Endothelial cell of umbilical vein (primary cell): Measurements from ENCODE around the gene SMIM41. TPM values are rescaled to one million over a fixed set of nuclear protein-coding genes. Genes with fewer than 3 reads are reported as not detected.

Experiments
- BruUV-seq: library from RNA; stranded (reverse); fragments of 400-500 nt; replicated peaks from 2 replicates; lab custom pipeline; 2021; lab: Mats Ljungman, UMichigan
- CTCF ChIA-PET: fragments of 300-600, 350-600 bp; sonication (Branson Sonifier 250); formaldehyde crosslinking; loops from one replicate; lab custom pipeline; 2021; ENCODE audit warnings: antibody characterized with exemption, inconsistent platforms; lab: Charles Lee
- POLR2A ChIA-PET: fragments of 300-600, 350-600 bp; sonication (Branson Sonifier 250); formaldehyde crosslinking; loops from one replicate; lab custom pipeline; 2021; ENCODE audit warnings: antibody characterized with exemption, inconsistent platforms; lab: Charles Lee
- DNase-seq: peaks from one replicate; pipeline ENCODE4 v3.0.0-alpha.2; 2011; ENCODE audit warnings: low read depth, low spot score
- FAIRE-seq: peaks from 2 replicates; lab custom pipeline; 2011; peaks lifted over from hg19 to GRCh38; lab: Jason Lieb, UNC
- H2AFZ ChIP-seq: 2 replicates; pipeline ENCODE4 v1.6.0; 2012; ENCODE audit warnings: low read depth, low read length, control low read depth, inconsistent platforms
- H3K27ac ChIP-seq: 2 replicates; pipeline ENCODE4 v1.5.1; 2011; ENCODE audit warnings: low read depth, mild to moderate bottlenecking, control low read depth, low read length, moderate library complexity; ENCODE audit not compliant: insufficient read depth
- H3K27me3 ChIP-seq, 2 experiments: 2 replicates each; pipeline versions ENCODE4 v1.6.0 to v1.6.1; 2011; ENCODE audit warnings: low read length in 2 of 2, mixed read lengths in 1 of 2; ENCODE audit not compliant: control insufficient read depth in 2 of 2, insufficient read depth in 2 of 2
- H3K36me3 ChIP-seq, 2 experiments: 2 replicates in 1 of 2; 3 replicates in 1 of 2; pipeline ENCODE4 v1.5.1; 2011; ENCODE audit warnings: low read length in 2 of 2, mild to moderate bottlenecking in 1 of 2, moderate library complexity in 1 of 2; ENCODE audit not compliant: control insufficient read depth in 2 of 2, insufficient read depth in 2 of 2; ENCODE audit errors: extremely low read depth in 1 of 2
- H3K4me1 ChIP-seq: 3 replicates; pipeline ENCODE4 v1.5.1; 2011; ENCODE audit warnings: mild to moderate bottlenecking, low read length; ENCODE audit not compliant: control insufficient read depth, insufficient read depth; ENCODE audit errors: extremely low read depth
- H3K4me2 ChIP-seq: 2 replicates; pipeline ENCODE4 v1.6.1; 2011; ENCODE audit warnings: low read length, control low read depth, mixed read lengths; ENCODE audit not compliant: insufficient read depth
- H3K4me3 ChIP-seq, 3 experiments: fragments of 200-600 bp in 1 of 3; sonication (generic), shearing (Covaris generic) in 1 of 3; replicated peaks in 1 of 3; 2 replicates each; pipeline ENCODE4 v1.5.1; 2011 to 2016; ENCODE audit warnings: control low read depth in 3 of 3, low read length in 3 of 3, mild to moderate bottlenecking in 2 of 3, inconsistent platforms in 1 of 3, low read depth in 1 of 3, moderate library complexity in 1 of 3; ENCODE audit not compliant: insufficient read depth in 1 of 3
- H3K79me2 ChIP-seq: 2 replicates; pipeline ENCODE4 v1.6.0; 2012; ENCODE audit warnings: low read length, inconsistent platforms; ENCODE audit not compliant: control insufficient read depth, insufficient read depth
- H3K9ac ChIP-seq: replicated peaks from 2 replicates; pipeline ENCODE3; 2011; ENCODE audit warnings: low read length, control low read depth; ENCODE audit not compliant: insufficient read depth; ENCODE audit errors: extremely low read depth
- H3K9me1 ChIP-seq: replicated peaks from 3 replicates; pipeline ENCODE4 v1.6.0; 2011; ENCODE audit warnings: mild to moderate bottlenecking, low read length; ENCODE audit not compliant: control insufficient read depth, insufficient read depth; ENCODE audit errors: extremely low read depth
- H3K9me3 ChIP-seq: replicated peaks from 2 replicates; pipeline ENCODE4 v1.5.1; 2012; ENCODE audit warnings: low read length, inconsistent platforms; ENCODE audit not compliant: control insufficient read depth, insufficient read depth
- H4K20me1 ChIP-seq: replicated peaks from 2 replicates; pipeline ENCODE3; 2011; ENCODE audit warnings: mild to moderate bottlenecking, low read length; ENCODE audit not compliant: control insufficient read depth, insufficient read depth; ENCODE audit errors: extremely low read depth
- CTCF ChIP-seq, 2 donors: IDR thresholded peaks; 1 replicate in 1 of 2; 2 replicates in 1 of 2; pipeline ENCODE4 v1.5.1; 2011; ENCODE audit warnings: low read length in 2 of 2, mild to moderate bottlenecking in 2 of 2, moderate library complexity in 2 of 2, control low read depth in 1 of 2, inconsistent platforms in 1 of 2, low read depth in 1 of 2; ENCODE audit not compliant: insufficient read depth in 1 of 2; ENCODE audit errors: extremely low read depth in 1 of 2
- EZH2 ChIP-seq: IDR thresholded peaks from 2 replicates; pipeline ENCODE4 v1.6.1; 2012; ENCODE audit warnings: borderline replicate concordance, low read depth, mild to moderate bottlenecking, moderate library complexity, low read length, inconsistent platforms; ENCODE audit not compliant: severe bottlenecking
- FOS ChIP-seq: IDR thresholded peaks from 2 replicates; pipeline ENCODE4 v1.6.1; 2011; ENCODE audit warnings: mild to moderate bottlenecking, low read length, moderate library complexity, borderline replicate concordance; ENCODE audit not compliant: insufficient read depth
- GATA2 ChIP-seq: IDR thresholded peaks from 2 replicates; pipeline ENCODE4 v1.7.0; 2011; ENCODE audit warnings: low read depth, mild to moderate bottlenecking, moderate library complexity, mixed read lengths, low read length; ENCODE audit not compliant: insufficient read length, insufficient read depth
- JUN ChIP-seq: IDR thresholded peaks from 2 replicates; pipeline ENCODE4 v1.6.1; 2011; ENCODE audit warnings: borderline replicate concordance, low read depth; ENCODE audit not compliant: insufficient read length, insufficient read depth
- MAX ChIP-seq: IDR thresholded peaks from 2 replicates; pipeline ENCODE4 v1.6.1; 2011; ENCODE audit not compliant: insufficient read depth, insufficient read length
- MYC ChIP-seq: IDR thresholded peaks from one replicate; pipeline ENCODE4 v1.6.1; 2011; ENCODE audit warnings: mild to moderate bottlenecking, low read depth, low read length
- POLR2A ChIP-seq: IDR thresholded peaks from 2 replicates; pipeline ENCODE4 v1.6.1; 2012; ENCODE audit warnings: low read depth, mild to moderate bottlenecking, control low read depth, low read length
- POLR2AphosphoS5 ChIP-seq: IDR thresholded peaks from 2 replicates; pipeline ENCODE4 v1.6.1; 2012; ENCODE audit warnings: low read depth, mild to moderate bottlenecking, control low read depth, low read length, moderate library complexity; ENCODE audit not compliant: insufficient read depth
- dilution Hi-C: fragments of 300-500 bp; cut with MboI; formaldehyde crosslinking; loops from one replicate; pipeline ENCODE4 v1.15.0; 2019; ENCODE audit warnings: low sequenced_read_pairs; ENCODE audit not compliant: extremely low pct_ligation_motif_present
- intact Hi-C: fragments of 100-400 bp; cut with micrococcal nuclease; formaldehyde crosslinking; loops from one replicate; pipeline ENCODE4 v1.10.0; 2022
- polyA plus RNA-seq, 4 experiments: library from polyadenylated mRNA; depleted of rRNA in 3 of 4; stranded (reverse) in 3 of 4; unstranded in 1 of 4; fragments of >200 nt; gene quantifications; 2 replicates each; pipeline versions ENCODE4 v1.2.1 to v1.2.3, GENCODE V29; 2011 to 2012; ENCODE audit warnings: missing spikeins in 1 of 4
- total RNA-seq: library from RNA; stranded (reverse); gene quantifications from 2 replicates; pipeline ENCODE4 v1.2.3, GENCODE V29; 2021

SMIM41 gene
- total and polyA plus RNA-seq, 2 donors (not counting 3 experiments of a cell fraction or from before 2014, with no cell fraction given): not detected

DNA sequence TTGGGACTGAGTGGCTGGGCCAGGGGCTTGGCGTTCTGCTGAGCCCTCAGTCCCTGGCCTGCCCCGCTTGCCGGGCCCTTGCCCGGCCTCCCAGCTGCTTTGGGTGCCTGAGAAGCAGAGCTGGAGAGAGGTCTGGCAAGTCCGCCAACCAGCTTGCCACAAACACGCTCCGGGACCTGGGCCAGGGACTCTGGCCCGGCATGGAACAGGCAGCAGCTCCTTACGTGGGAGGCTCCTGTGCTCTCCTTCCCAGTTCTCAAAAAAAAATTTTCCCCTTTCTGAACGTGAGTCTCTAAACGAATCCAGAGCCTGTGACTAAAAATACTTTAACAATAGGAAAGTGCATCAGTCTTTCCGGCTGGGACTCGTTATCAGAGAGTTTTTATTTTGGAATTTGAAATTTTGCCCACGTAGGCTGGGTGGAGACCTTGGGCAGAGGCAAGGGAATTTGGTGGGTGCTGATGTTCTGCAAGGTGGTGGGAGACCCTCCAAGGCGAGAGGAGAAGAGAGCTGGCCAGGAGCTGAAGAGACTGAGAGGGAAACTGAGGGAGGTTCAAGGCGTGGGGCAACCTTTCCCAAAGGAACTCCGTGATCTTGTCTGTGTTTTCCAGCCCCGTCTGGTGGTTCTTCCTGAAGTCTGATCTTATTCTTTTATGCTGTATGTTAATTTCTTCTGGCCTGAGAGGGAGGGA lies 35.1 kb upstream of the SMIM41 start:
- dilution Hi-C loops (no loop called here), intact Hi-C loops (no loop called here)
- BruUV-seq: no TSS peak
- FAIRE-seq (peak; percentile 84), DNase-seq (peak; percentile 70)
- POLR2A ChIA-PET: interaction anchor here (0.6 to 1.1 kb wide), 4 partner anchors 12 to 74 kb away, joined by 3 to 5 read pairs (median 4); partner anchors contain the start of gene ATG101
- no peaks in the 10 kb centered on the region for H3K9me3 ChIP-seq
- no peaks in the 10 kb centered on the region for H3K9me1 ChIP-seq
- H3K4me3 ChIP-seq: no peak overlapping the region
- no peaks in the 10 kb centered on the region for H3K36me3 ChIP-seq
- no peaks in the 10 kb centered on the region for H3K27me3 ChIP-seq
- no peaks in the 10 kb centered on the region for H4K20me1 ChIP-seq
- CTCF ChIA-PET: interaction anchor here (0.7 to 8.7 kb wide), 8 partner anchors 12 to 76 kb away, joined by 3 to 67 read pairs (median 6); partner anchors contain the start of gene ATG101
- peak overlapping the region; percentile 28 for H2AFZ ChIP-seq
- no peak for TF ChIP-seq MAX
- no peak for TF ChIP-seq FOS
- TF ChIP-seq JUN: peak; percentile 26
- H3K79me2 ChIP-seq: no peaks in the 10 kb centered on the region
- peak overlapping the region; percentile 62 for H3K4me2 ChIP-seq
- H3K4me1 ChIP-seq: peaks cover 25% of the 10 kb centered on the region
- H3K9ac ChIP-seq: peak overlapping the region; percentile 41
- H3K27ac ChIP-seq: peak overlapping the region; percentile 75

DNA sequence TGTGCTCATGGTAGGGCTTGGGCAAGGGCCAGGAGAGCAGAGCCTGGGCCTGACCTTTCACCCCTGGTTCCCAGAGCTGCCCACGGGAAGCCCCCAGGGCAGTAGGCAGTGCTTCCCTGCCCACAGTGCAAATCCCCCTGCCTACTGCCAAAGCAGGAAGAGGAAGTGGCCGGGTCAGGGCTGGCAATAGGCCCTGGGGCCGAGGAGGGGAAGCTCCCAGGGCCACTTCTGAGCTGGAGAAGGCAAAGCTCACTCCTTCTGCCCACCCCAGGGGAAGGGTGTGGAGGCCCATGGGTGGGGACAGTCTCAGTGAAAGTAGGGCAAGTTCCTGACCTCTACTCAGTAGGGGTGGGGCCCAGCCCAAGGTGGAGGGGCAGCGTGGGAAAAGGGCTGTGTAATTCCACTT lies 33.7 kb upstream of the SMIM41 start:
- H3K79me2 ChIP-seq: no peaks in the 10 kb centered on the region
- peak overlapping the region; percentile 41 for H2AFZ ChIP-seq
- ChIA-PET POLR2A (interaction anchor here (0.6 kb wide), 1 partner anchor 39 kb away, joined by 3 read pairs; no protein-coding TSS in a partner anchor), CTCF (interaction anchor here (0.9 to 3.7 kb wide), 4 partner anchors 11 to 23 kb away, joined by 3 to 29 read pairs (median 6); no protein-coding TSS in a partner anchor)
- H3K4me1 ChIP-seq: peaks cover 34% of the 10 kb centered on the region
- FAIRE-seq (no peak), DNase-seq (peak; percentile 42)
- intact Hi-C loops: no loop called here
- no peak overlapping the region for H3K4me2 ChIP-seq
- no peaks in the 10 kb centered on the region for H3K9me1 ChIP-seq
- no peak for TF ChIP-seq JUN
- TF ChIP-seq MAX: no peak
- no peak for TF ChIP-seq MYC
- TF ChIP-seq POLR2AphosphoS5: no peak
- no peak for TF ChIP-seq CTCF (IDR thresholded peaks at IDR 0.05; ENCODE audit: extremely low read depth in 1 of 2, insufficient read depth in 1 of 2, low read depth in 1 of 2, low read length in 2 of 2)
- no peak for TF ChIP-seq GATA2
- no peak for TF ChIP-seq FOS
- no peak for TF ChIP-seq POLR2A
- no peak for TF ChIP-seq EZH2
- peak overlapping the region; percentile 75 for H3K27ac ChIP-seq
- H3K9ac ChIP-seq: no peak overlapping the region
- H4K20me1 ChIP-seq: no peaks in the 10 kb centered on the region
- no peaks in the 10 kb centered on the region for H3K9me3 ChIP-seq
- no peak overlapping the region for H3K4me3 ChIP-seq
- no peaks in the 10 kb centered on the region for H3K36me3 ChIP-seq
- dilution Hi-C loops: no loop called here
- H3K27me3 ChIP-seq: no peaks in the 10 kb centered on the region
- no TSS peak for BruUV-seq
